GM18867 (cell line): Measurements from ENCODE around the gene SMARCB1.

Experiments used
- ATAC-seq: cut with Tn5 transposase; IDR thresholded peaks from one replicate; pipeline ENCODE4 v1.9.1; 2021; ENCODE audit warnings: mild to moderate bottlenecking, moderate library complexity; ENCODE audit not compliant: unreplicated experiment

The SMARCB1 gene

DNA sequence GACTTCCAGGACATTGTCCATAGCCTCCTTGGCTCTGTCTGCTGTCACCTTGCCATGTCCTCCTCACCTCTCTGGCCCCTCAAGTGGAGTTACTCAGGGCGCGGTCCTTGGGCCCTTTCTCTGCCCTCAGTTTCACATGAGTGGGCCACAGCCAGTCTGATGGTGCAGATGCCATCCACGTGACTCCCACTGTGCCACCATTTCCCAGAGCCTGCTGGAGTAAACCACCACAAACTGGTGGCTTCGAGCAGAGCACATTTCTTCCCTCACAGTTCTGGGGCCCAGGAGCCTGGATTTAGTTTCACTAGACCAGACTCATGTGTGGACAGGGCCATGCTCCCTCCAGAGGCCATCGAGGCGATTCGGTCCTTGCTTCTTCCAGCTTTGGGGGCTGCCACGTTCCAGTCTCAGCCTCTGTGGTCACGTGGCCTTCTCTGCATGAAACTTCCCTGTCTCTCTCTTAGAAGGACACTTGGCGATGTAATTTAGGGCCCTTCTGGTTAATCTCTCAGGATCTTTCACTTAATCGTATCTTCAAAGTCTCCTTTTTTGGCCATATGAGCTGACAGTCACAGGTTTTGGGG is 14.6 kb downstream of the SMARCB1 start:
- ATAC-seq = peak; percentile 16

- no peak for ATAC-seq
Observed at GRCh38 chr22:23801886-23802377, 15.2 kb downstream of the SMARCB1 start.

GRCh38 chr22:23803001-23803819 is 16.4 kb downstream of the SMARCB1 start:
- ATAC-seq = no peak

- ATAC-seq = no peak
Observed at GRCh38 chr22:23804781-23805291, 18.1 kb downstream of the SMARCB1 start.

DNA sequence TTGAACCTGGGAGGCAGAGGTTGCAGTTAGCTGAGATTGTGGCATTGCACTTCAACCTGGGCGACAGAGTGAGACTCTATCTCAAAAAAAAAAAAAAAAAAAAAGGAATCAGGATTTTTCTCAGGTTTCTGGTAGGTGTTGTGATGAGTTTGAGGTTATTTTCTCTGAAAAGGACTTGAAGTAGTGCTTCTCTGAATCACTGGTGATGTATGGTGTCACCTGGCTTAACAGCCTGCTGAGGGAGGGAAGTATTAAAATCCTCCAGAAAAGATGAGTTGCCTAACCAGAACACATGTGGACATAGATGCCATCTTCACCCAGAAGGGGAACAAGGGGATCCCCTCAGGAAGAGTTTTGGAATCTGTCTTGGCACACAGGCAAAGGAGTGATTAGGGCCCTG is 20.1 kb downstream of the SMARCB1 start:
- no peak for ATAC-seq

- ATAC-seq = no peak
Observed at GRCh38 chr22:23812378-23812777, 25.6 kb downstream of the SMARCB1 start.

DNA sequence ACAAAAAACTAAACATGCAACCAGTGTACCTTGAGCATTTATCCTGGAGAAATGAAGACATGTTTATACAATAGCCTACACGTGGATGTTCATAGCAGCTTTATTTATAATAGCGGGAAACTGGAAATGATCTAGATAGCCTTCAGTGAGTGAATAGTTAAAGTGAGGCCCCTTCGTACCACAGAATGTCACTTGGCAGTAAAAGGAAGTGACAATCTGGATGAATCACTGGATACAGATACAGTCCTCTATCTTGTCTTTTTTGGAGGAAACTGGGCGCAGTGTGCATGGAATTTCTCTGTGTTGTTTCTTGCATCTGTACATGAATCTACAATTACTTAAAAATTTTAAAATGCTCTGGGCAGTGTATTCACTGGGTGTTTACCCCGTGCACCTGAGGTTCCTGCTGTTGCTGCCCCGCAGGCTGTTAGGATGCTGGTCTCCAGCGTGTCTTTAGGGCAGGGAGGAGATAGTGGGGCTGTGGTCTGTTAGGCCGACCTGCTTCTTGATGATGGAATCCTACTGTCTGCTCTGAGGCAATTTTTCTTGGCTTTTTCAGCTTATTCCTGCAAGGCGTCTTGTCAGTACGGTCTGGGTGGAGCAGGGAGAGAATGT is 28.9 kb downstream of the SMARCB1 start:
- ATAC-seq = no peak

DNA sequence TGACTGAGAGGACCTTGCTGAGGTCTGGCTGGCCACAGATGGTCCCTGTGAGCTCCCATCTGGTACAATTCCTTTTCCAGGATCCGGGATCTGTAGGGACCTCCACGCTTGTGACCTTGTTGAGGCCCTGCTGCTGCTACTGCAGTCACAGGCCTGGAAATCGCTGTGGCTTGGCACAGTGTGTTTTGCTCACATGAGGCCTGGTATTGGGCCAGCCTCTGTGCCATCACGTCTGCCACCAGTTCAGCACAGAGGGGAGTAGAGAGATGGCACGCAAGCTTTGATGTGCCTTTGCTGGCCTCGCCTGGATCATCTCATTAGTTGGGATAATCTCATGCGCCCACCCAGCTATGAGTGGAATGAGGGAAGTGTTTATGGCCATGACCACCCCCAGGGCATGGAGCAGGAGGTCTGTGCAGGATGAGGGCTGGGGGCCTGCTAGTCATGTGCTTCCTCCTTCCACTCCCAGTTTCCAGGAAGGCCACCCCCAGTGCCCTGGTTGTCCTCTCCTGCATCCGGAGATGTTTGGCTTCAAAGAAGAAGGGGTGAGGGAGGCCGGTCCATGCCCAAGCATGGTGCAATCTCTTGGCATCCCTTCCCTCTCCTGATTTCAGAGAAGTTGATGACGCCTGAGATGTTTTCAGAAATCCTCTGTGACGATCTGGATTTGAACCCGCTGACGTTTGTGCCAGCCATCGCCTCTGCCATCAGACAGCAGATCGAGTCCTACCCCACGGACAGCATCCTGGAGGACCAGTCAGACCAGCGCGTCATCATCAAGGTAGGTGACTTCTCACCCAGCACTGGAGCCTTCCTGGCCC is 29.6 kb downstream of the SMARCB1 start:
- ATAC-seq = no peak

GRCh38 chr22:23817146-23817545 is 30.4 kb downstream of the SMARCB1 start:
- ATAC-seq = no peak

- no peak for ATAC-seq
Observed at GRCh38 chr22:23818541-23818940, 31.8 kb downstream of the SMARCB1 start.

DNA sequence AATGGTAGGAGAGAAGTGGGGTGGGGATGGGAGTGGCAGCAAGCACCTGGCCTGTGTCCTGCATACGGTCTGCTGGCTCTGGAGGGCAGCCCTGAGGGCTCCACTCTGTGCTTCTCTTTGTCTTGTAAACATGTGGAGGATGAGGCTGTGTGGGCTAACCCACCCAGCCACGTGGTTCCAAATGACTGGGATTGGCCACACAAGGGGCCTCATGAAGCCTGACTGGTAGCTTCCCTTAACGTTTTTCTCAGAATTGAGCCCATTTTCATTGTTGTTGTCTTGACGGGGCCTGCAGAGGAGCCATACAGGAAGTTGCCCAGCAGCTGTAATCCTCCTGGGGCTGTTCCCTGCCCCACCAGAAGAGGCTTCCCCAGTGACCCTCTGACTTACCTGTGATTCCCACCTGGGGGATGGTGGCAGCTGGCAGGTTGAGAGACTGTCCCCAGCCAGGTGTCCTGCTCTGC is 34.0 kb downstream of the SMARCB1 start:
- no peak for ATAC-seq

DNA sequence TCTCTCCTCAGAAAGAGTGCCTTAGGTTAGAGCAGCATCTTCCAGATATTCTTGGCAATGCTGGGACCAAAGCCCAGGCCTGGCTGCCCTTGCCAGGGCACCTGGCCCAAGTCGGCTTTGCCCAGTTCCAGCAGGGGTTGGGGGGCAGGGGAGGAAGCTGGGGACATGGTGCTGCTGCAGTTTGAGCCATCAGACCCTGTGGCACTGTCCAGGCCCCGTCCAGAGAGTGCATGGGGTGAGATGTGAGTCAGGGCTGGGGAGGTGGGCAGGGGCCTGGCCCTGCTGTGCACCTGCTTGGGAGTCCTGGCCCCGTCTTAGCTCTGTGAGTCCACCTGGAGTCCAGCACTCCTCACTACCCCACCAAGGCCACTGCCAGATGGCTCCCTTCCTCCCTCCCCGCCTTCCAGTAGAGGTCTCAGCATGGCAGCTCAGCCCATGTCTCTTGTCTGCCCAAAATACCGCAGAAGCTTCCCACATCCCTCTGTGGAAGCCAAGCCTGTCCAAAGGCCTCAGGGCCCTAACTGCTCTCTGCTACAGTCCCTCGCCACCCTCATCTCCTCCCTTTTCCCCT is 35.4 kb downstream of the SMARCB1 start:
- ATAC-seq = no peak

GRCh38 chr22:23823331-23823791 is 36.6 kb downstream of the SMARCB1 start:
- no peak for ATAC-seq

GRCh38 chr22:23824476-23825245 is 37.9 kb downstream of the SMARCB1 start:
- ATAC-seq = no peak

- ATAC-seq = no peak
Observed at GRCh38 chr22:23825246-23825905, 38.6 kb downstream of the SMARCB1 start.

GRCh38 chr22:23826510-23827350 is 40.0 kb downstream of the SMARCB1 start:
- ATAC-seq = no peak

GRCh38 chr22:23827351-23827995 is 40.7 kb downstream of the SMARCB1 start:
- ATAC-seq = no peak
